Measurements from ENCODE around the gene EIF2AK2.
"Not testable (repeated sequence)": the region's sequence is repeated elsewhere in the genome, so short reads cannot be mapped to it uniquely, and the experiment has no call there.

The EIF2AK2 gene

DNA sequence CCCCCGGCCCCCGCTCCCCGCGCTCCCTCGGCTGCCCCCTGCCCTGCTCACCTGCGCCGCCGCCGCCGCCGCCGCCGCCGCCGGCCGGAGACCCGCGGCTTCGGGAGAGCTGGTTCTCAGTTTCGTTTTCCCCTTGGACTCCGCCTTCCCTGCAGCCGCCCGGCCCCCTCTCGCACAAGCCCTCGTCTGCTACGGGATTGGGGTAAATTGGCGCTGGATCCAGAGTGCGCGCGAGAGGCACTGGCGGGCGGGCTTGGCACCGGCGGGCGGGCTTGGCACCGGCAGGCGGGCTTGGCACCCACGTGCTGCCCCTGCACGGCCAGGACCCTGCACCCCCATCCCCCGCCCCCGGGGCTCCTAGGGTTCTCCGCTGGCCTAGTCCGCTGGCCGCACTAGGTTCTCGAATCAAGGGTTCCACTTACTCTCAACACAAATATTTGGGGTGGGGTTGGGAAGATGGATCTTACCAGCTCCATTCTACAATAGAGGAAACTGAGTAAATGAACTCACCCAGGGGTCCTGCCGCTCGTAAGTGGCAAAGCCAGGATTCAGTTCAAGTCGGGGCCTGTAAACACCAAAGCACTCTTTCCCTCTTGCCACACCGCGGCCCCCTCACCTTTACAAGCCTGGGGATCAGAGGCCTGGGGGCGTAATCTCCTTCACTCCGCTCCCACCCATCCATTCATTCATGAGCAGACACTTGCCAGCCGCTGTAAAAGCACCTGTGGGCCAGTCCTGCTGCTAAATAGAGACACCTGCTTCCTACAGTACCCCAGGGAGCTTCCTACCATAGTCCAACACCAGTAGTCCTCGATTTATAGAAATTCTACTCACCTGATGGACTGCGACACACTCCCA is at the start of gene EIF2AK2:
EIF2AK2 (minus strand) TSS at position 124 of the 858 bp plus-strand sequence. CDS start 9,174 bp downstream, outside the sequence.
- DNase-seq (ENCODE audit: insufficient read length, low spot score): peak; percentile 89
- FAIRE-seq: peak; percentile 73

DNA sequence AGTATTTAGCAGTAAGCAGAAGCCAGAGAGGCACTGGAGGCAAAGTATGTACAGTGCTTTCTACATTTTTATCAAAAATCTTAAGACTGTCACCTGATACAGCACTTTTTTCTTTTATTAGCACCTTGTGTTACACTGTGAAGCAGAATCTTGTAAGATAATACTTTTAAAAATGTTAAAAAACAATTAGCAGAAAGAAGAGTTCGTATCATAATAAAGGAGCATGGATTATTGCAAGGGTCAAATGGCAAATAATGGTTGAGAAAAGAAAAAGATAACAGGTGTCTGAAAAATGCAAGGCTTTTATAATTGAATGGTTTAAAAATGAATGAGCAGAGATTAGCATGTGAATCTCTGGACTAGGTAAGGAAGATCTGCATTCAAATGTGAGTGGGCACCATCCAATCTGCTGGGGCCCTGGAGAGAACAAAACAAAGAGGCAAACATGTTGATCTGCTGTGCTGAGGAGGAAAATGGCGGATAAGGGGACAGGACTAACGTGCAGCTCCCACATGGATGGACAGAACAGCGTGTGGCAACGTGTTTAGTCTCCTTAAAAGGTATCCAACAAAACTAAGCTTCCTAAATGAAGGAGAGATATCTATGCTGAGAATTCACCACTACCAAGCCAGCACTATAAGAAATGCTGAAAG is 49.0 kb upstream of the EIF2AK2 start:
- DNase-seq (ENCODE audit: insufficient read length, low spot score) (no peak), FAIRE-seq (no peak)

DNA sequence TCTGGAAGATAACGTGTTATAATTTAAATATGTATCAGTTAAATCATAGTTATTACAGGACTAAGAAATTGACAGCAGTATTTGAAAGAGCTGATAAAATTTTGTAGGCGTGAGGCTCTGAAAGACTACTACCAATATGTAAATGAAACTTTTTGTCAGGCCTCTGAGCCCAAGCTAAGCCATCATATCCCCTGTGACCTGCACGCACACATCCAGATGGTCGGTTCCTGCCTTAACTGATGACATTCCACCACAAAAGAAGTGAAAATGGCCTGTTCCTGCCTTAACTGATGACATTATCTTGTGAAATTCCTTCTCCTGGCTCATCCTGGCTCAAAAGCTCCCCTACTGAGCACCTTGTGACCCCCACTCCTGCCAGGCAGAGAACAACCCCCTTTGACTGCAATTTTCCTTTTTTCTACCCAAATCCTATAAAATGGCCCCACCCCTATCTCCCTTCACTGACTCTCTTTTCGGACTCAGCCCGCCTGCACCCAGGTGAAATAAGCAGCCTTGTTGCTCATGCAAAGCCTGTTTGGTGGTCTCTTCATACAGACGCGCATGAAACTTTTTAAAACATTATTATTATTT is 48.4 kb upstream of the EIF2AK2 start:
- not testable (repeated sequence) for DNase-seq (ENCODE audit: insufficient read length, low spot score); FAIRE-seq

DNA sequence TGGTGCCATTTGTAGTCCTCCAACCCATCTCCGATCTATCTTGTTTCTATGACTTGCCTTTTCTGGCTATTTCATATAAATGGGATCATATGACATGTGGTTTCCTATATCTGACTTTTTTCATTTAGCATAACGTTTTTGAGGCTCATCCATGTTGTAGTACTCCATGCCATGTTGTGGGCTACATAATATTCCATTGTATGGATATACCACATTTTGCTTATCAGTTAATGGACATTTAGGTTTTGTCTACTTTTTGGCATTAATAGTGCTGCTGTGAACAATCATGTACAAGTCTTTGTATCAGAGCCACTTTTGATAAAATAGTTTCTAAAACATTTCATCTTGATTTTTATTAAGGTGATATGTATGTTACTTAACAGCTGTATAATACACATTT is 46.9 kb upstream of the EIF2AK2 start:
- no peak for DNase-seq (ENCODE audit: insufficient read length, low spot score)
- no peak for FAIRE-seq

DNA sequence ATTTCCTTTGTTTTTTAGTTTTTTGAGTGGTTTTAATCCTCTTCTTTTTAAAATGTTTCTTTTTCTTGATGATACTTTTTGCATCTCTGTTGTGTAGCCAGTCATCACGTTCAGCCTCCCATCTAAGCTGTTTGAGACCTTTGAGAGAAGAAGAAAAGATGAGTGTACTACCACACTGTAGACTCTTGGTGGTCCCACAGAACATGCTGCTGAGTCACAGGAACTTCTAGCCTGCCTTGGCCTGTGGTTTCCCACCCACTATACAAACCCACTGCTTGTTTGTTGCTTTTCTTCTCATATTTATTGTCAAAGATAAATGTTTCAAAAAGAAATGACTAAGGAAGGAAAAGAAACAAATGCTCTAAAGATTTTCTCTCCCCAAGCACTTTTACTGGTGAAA is 45.0 kb upstream of the EIF2AK2 start:
- DNase-seq (ENCODE audit: insufficient read length, low spot score) (no peak), FAIRE-seq (peak; percentile 14)

DNA sequence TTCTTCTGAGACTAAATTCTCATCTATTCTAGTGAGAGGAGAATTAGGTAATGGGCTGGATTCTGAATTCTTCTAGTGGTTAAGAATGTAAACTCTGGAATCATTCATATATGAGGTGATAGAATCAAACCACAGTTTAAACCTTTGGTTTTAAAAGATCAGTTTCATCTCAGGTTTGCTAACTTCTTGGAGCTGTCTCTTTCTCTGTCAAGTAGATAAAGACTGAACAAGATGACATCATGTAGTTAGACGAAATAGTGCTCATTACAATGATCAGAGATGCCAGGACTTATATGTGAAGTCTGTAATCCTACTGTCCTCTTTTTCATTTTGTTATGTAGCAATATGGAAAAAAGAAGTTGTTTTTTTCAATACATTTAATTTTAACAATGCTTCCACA is 44.4 kb upstream of the EIF2AK2 start:
- DNase-seq (ENCODE audit: insufficient read length, low spot score) (no peak), FAIRE-seq (no peak)

DNA sequence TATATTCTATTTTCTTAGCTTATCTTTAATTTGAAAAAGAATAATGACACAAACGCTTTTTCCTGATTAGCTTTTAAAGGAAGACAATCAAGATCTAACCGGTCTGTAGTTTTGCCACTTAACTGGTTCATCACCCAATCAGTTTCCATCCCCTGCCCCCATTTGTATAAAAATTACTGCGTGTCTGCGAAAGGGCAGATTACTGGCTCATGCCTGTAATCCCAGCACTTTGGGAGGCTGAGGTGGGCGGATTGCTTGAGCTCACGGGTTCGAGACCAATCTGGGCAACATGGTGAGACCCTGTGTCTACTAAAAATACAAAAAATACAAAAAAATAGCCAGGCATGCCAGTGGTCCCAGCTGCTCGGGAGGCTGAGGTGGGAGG is 41.9 kb upstream of the EIF2AK2 start:
- no peak for DNase-seq (ENCODE audit: insufficient read length, low spot score)
- no peak for FAIRE-seq

DNA sequence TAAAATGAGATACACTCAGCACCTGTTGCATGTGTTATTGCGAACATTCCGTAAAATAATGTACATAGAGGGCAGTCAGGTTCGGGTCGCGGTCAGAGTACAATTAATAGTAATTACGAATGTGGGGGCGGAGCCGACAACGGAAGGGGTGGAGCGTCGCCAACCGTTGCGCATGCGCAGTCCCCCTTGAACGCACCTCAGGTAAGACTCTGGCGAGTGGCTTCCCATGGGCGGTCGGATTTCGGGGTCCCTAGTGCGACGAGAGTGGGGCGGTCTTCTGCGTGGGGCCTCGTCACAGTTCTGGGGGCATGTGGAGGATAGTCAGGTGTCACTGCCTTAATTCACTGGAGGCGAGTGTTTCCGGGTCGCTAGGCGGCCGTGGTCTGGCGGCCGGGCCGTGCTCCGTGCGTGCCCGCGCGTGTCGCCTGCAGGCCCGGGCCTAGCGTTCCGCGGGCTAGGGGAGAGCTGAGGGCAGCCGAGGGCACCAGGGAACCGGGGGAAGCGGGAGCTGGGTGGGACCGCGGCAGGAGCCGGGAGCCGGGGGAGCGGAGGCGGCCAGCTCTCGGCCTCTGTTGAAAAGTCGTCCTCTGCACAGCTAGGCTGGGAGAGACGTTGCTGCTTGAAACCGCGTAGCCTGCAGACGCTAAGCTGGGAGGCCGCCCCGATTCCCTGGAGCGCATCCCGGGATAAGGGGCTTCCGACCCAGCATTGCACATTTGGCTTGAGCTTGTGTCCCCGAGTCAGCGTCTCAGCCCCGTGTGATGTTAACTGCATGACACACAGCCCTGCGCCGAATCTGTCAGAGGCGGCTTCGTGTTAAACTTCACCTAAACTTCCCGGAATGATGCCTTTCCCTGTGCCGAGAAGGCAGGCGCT is 39.8 kb upstream of the EIF2AK2 start, which contains the start of gene CEBPZOS:
CEBPZOS (plus strand) TSS at position 177 of the 876 bp plus-strand sequence. CDS start 3,209 bp downstream, outside the sequence.
- FAIRE-seq: peak; percentile 89
- DNase-seq (ENCODE audit: insufficient read length, low spot score): peak; percentile 72

DNA sequence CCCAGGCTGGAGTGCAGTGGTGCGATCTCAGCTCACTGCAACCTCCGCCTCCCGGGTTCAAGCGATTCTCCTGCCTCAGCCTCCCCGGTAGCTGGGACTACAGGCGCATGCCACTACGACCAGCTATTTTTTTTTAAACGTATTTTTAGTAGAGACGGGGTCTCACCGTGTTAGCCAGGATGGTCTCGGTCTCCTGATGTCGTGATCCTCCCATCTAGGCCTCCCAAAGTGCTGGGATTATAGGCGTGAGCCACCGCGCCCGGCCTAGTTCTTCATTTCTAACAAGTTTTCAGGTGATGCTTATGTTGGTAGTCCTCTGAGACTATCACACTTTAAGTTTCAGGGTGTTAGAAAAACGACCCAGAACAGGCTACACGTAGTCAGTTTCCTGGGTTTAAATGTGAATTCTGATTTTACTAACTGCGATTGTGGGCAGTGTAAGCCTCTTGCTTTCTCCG is 39.1 kb upstream of the EIF2AK2 start:
- not testable (repeated sequence) for FAIRE-seq; DNase-seq (ENCODE audit: insufficient read length, low spot score)

DNA sequence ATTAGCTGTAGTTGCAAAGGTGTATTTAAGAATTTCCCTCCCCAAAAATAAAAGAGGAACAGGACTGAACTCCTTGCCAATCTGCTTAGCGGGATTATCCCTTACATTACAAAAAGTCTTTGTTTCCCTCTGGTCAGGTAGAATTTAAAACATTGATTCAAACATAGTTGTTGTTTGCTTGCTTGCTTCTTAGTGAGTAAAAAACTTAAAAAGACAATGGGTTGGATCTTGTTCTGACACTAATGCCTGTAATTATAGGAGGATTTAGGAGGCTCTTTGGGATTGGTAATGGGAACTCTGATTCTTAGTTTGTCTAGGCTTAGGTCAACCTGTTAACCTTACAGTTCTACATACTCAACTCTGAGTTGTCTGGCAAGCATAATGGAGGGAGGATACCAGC is 35.8 kb upstream of the EIF2AK2 start:
- DNase-seq (ENCODE audit: insufficient read length, low spot score) (no peak), FAIRE-seq (no peak)

DNA sequence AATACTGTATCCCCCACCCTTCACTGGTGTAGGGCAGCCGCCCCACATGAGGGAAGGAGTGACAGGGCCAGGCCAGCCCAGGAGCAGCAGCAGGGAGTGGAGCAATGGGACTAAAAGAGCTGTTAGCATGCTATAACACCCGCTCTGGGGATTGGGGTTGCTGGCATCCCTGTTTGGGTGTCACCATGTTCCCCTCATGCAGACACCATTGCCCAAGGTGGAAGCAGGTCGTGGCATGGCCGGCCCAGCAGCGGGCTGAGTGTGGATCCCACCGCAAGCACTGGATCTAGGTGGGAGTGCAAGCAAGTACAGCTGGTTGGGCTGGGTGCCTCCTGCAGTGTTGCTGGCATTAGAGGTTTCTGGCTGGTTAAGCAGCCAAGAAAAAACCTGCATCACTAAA is 35.0 kb upstream of the EIF2AK2 start:
- DNase-seq (ENCODE audit: insufficient read length, low spot score) (no peak), FAIRE-seq (no peak)

DNA sequence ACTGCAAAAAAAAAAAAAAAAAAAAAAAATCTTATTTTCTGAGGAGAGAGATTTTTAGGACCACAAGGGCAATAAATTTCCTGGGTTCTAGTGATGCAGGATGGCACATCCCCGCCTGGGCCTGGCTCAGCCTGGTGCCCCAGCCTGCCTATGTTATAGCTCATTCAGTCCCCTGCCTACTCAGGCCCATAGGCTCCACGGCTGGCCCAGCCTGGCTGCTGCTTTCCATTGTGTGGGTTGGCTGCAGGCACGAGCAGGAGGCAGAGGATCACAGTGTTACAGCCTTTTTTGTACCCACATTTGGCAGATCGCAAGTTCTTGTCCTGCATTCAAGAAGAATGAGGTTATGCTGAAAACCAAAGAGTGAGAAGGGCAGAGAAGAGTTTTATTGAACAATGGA is 34.5 kb upstream of the EIF2AK2 start:
- FAIRE-seq (no peak), DNase-seq (ENCODE audit: insufficient read length, low spot score) (no peak)

DNA sequence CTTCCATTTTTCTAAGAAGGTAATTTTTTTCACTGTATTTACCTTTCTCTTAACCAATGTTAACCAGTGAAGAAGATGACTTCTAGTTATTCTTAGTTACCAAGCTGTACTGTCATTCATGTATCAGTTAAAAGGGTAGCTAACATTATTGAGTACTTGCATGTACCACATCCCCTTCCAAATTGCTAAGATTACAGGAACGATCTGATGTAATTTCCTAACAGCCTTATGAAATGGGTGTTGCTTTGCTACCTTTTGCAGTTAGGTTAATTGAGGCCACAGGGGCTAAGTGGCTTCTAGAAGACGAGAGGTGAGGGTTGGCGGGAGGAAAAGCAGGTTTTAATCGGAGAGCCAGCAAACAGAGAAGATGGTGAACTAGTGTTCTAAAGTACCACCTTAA is 33.5 kb upstream of the EIF2AK2 start:
- DNase-seq (ENCODE audit: insufficient read length, low spot score): no peak
- FAIRE-seq: no peak

DNA sequence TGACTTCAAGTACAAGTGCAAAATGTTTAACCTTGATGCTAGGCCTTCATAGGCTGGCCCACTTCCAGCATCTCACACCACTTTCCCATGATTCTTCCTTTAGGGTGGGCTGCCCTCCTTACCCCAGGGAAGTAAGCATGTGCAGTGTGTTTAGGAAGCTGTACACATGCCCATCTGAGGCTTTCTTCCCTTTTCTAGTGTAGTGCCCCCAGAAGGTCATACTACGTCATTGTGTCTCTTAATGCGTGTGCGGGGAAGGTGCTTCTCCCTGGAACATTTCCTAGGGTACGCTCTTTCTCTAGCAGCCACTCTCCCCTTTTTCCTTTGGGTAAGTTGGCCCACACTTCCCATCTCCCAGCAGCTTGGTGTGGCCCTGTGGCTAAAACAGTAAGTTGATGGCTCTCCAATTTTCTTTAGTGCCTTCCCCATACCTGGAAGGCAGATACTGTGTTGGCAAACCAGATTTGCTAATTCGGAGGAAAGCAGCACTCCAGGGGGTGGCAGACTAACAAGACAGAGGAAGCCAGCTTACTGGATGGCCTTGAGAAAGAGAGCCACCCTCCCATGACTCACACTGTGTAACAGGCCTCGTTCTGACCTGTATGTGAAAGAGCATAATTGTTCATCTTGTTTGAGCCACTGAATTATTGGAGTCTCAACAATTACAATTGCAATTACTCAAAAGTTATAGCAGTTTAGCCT is 32.8 kb upstream of the EIF2AK2 start:
- DNase-seq (ENCODE audit: insufficient read length, low spot score) (no peak), FAIRE-seq (no peak)

DNA sequence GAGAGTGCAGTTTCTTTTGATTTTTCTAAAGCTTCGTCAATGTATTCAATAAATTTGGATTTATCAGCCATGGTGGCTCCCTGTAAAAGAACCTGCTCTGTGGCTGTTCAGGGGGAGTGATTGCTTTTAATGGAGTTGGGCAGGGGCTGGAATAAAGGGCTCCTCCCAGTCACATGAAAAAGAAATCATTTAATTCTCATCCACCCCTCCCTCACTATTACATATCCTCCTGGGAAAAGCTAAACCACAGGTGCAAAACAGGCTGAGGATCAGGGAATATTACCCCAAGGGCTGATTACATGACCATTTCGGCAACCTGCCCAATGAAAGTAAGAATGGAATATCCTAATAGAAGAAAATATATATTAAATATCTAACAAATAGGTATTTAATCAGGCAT is 31.8 kb upstream of the EIF2AK2 start, which contains the start of gene SULT6B1:
SULT6B1 (minus strand) TSS at position 101 of the 400 bp plus-strand sequence; CDS start at position 71, 30 bp downstream.
- DNase-seq (ENCODE audit: insufficient read length, low spot score): no peak
- no peak for FAIRE-seq

DNA sequence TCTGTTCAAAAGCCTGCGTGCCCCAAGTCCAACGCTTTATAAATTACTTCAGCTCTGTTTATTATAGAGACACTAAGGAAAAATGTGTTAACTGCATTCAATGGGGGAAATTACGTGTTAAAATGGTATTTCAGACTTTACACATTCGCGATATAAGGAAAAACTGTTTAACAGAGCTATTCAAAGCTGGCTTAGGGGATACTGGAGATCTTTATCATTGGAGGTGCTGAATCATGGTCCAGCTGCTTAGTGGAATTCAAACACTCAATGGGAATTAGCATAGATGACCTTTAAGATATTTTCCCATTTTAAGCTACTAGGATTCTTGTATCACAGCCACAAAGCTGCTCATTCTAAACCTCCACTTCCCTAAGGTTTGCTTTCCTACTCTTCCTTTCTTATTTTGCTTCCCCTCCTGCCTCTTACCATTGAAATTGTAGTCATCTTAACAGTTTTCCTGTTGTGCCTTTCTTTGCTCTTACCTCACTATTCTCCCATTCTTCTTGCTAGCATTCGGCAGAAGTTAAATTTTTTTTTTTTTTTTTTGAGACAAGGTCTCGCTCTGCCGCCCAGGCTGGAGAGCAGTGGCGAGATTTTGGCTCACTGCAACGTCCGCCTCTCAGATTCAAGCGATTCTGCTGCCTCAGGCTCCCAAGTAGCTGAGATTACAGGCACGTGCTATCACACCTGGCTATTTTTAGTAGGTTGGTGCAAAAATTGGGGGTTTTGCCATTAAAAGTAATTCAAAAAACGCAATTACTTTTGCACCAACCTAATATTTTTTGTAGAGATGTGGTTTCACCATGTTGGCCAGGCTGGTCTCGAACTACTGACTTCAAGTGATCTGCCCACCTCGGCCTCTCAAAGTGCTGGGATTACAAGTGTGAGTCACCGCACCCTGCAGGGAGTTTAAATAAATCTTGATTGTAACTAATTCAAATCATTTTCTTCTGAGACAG is 25.2 kb upstream of the EIF2AK2 start:
- no peak for FAIRE-seq
- DNase-seq (ENCODE audit: insufficient read length, low spot score): no peak

DNA sequence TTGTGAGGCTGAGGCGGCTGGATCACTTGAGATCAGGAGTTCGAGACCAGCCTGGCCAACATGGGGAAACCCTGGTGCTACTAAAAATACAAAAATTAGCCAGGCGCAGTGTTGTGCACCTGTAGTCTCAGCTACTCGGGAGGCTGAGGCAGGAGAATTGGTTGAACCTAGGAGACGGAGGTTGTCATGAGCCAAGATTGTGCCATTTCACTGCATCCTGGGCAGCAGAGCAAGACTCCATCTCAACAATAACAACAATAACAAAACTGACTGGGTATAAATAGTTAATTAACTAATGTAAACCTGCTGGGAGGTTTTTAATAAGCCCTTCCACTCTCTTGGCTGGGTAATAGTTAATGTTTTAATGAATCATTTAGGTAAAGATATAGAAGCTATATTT is 23.9 kb upstream of the EIF2AK2 start:
- FAIRE-seq: no peak
- DNase-seq (ENCODE audit: insufficient read length, low spot score): no peak

DNA sequence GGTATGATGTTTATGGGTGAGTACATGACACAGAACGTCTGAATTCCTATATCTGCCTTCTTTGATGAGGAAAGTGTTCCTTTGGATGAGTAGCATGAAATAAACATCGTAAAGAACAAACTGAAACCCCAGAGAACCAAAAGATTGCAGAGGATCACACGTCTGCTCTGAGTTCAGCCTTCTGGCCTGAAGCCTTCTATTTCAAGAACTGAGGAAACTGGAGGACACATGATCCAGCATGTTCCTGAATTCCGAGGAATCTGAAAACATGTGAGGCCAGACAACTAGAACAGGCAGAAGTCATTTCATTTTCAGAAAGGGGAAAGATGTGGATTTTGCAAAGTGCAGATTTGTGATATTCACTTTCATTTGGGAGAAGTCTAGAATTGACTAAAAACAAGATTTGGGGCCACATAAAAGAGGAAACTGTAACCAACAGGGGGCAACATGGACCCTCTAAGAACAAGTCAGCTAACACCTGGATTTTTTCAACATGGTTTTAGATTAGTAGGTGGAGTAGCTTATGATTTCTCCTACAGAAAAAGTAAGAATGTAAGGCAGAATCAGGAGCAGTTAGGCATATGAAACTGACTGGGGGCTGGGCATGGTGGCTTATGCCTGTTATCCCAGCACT is 23.3 kb upstream of the EIF2AK2 start:
- FAIRE-seq: no peak
- no peak for DNase-seq (ENCODE audit: insufficient read length, low spot score)

Data from GM19239 (cell line).